Measurements from ENCODE around the gene BMPR1A. TPM values are rescaled to one million over a fixed set of nuclear protein-coding genes. Genes with fewer than 3 reads are reported as not detected.

BMPR1A gene
- total RNA-seq, 1 experiment from 2014 or later: 94.3 TPM

GRCh38 chr10:86813101-86813500 is 56.7 kb downstream of the BMPR1A start:
- DNase-seq (ENCODE audit: low read depth, low spot score) (no peak), ATAC-seq (no peak)
- Histone ChIP-seq H3K4me1 (ENCODE audit: control insufficient read depth, insufficient read depth, low read length) (0 out of 2 replicates have a peak, but pooled peaks cover 2% of the 10 kb centered on the region), H3K4me3 (ENCODE audit: low read depth in 2 of 2, low read length in 2 of 2) (no peak overlapping the region), H3K27me3 (ENCODE audit: control insufficient read depth, insufficient read depth, low read length) (no peaks in the 10 kb centered on the region), H3K27ac (ENCODE audit: low read length) (no peak overlapping the region), H3K36me3 (ENCODE audit: control insufficient read depth, insufficient read depth, low read length) (no peaks in the 10 kb centered on the region), H3K9me3 (ENCODE audit: control insufficient read depth, insufficient read depth, low read depth, low read length) (no peaks in the 10 kb centered on the region)
- CTCF ChIA-PET: no interaction called here
- in situ Hi-C loops (cut with HindIII; ENCODE audit: low pct_unique_long_range_greater_than_20kb, low sequenced_read_pairs): no loop called here
- POLR2A ChIA-PET: no interaction called here
- intact Hi-C loops (cut with micrococcal nuclease; ENCODE audit: unreplicated experiment): no loop called here
- BruUV-seq (replicated peaks): no TSS peak
- TF ChIP-seq CTCF (IDR thresholded peaks at IDR 0.05) (no peak), REST (IDR thresholded peaks at IDR 0.05; ENCODE audit: insufficient read depth in 1 of 2, low read depth in 2 of 2, low read length in 1 of 2) (no peak), TCF7L2 (IDR thresholded peaks at IDR 0.05; ENCODE audit: low read depth, low read length) (no peak), SIN3A (IDR thresholded peaks at IDR 0.05; ENCODE audit: borderline replicate concordance, insufficient read depth, low read depth, low read length) (no peak), POLR2AphosphoS5 (IDR thresholded peaks at IDR 0.05; ENCODE audit: low read depth, low read length) (no peak)

GRCh38 chr10:86813982-86814381 is 57.6 kb downstream of the BMPR1A start:
- POLR2A ChIA-PET: interaction anchor here (0.6 kb wide), 1 partner anchor 19 kb away, joined by 3 read pairs; no protein-coding TSS in a partner anchor
- H3K4me1 ChIP-seq (ENCODE audit: control insufficient read depth, insufficient read depth, low read length): 0 out of 2 replicates have a peak, but pooled peaks cover 2% of the 10 kb centered on the region
- TF ChIP-seq SIN3A (IDR thresholded peaks at IDR 0.05; ENCODE audit: borderline replicate concordance, insufficient read depth, low read depth, low read length) (no peak), TCF7L2 (IDR thresholded peaks at IDR 0.05; ENCODE audit: low read depth, low read length) (no peak), POLR2AphosphoS5 (IDR thresholded peaks at IDR 0.05; ENCODE audit: low read depth, low read length) (no peak), CTCF (IDR thresholded peaks at IDR 0.05) (no peak), REST (IDR thresholded peaks at IDR 0.05; ENCODE audit: insufficient read depth in 1 of 2, low read depth in 2 of 2, low read length in 1 of 2) (no peak)
- H3K27ac ChIP-seq (ENCODE audit: low read length): no peak overlapping the region
- H3K9me3 ChIP-seq (ENCODE audit: control insufficient read depth, insufficient read depth, low read depth, low read length): no peaks in the 10 kb centered on the region
- BruUV-seq (replicated peaks): no TSS peak
- H3K27me3 ChIP-seq (ENCODE audit: control insufficient read depth, insufficient read depth, low read length): no peaks in the 10 kb centered on the region
- no peak for DNase-seq (ENCODE audit: low read depth, low spot score)
- no peak overlapping the region for H3K4me3 ChIP-seq (ENCODE audit: low read depth in 2 of 2, low read length in 2 of 2)
- in situ Hi-C loops (cut with HindIII; ENCODE audit: low pct_unique_long_range_greater_than_20kb, low sequenced_read_pairs): no loop called here
- CTCF ChIA-PET: no interaction called here
- no peak for ATAC-seq
- intact Hi-C loops (cut with micrococcal nuclease; ENCODE audit: unreplicated experiment): no loop called here
- no peaks in the 10 kb centered on the region for H3K36me3 ChIP-seq (ENCODE audit: control insufficient read depth, insufficient read depth, low read length)

Data from Panc1 (cell line).